ENCODE measurements around the gene TEDDM1.

The TEDDM1 gene

DNA sequence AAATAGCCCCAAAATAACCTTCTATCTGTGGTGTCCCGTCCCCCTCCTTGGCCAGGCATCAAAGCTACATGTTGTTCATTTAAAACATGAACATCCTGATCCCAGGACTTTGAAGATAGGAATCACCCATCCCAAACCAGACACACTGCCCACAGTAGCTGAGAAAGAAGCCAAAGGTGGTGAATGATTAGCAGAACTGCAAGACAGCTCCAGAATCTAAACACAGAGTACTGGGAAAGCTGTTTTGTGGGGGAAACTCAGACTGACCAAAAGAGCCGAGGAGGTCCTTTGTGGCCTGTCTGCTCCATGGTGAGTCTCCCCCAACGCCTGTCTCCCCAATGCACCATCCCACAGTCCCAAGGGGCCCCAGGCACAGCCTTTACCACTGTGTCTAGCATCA is 7.3 kb upstream of the TEDDM1 start:
- no peak for DNase-seq (ENCODE audit: low read depth in 2 of 2)

GRCh38 chr1:182406012-182406411 is 5.5 kb upstream of the TEDDM1 start:
- DNase-seq (ENCODE audit: low read depth in 2 of 2), result no peak

DNA sequence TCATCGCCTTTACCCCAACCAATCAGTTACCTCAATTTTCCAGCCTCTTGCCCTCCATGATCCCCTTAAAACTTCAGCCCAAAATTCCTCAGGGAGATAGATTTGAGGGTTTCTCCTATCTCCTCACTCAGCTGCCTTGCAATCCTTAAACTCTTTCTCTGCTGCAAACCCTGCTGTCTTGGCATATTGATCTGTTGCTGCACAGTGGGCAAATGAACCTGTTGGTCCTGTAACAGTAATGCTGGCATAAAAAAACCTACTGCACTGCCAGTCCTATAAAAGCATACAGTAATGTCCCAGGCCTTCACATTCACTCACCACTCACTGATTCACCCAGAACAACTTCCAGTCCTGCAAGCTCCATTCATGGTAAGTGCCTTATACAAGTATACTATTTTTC is 5.1 kb upstream of the TEDDM1 start:
- no peak for DNase-seq (ENCODE audit: low read depth in 2 of 2)

DNA sequence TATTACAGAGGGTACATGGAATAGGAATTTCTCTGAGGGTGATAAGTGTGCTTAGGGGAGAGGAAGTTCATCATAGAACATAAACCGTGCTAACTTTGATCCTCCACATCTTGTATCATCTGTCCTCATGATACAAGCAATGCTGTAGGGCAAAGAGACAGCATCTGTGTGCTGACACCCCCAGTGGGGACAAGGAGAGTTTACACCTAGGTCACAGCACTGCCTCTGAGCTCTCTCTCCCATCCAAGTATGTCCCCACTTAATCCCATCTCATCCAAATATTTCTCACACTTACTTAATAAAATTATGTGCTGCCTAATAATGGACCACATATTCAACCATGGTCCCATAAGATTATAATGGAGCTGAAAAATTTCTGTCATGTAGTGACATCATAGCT is 4.3 kb upstream of the TEDDM1 start:
- DNase-seq (ENCODE audit: low read depth in 2 of 2), result no peak

GRCh38 chr1:182397653-182398393 is 2.6 kb downstream of the TEDDM1 start:
- DNase-seq (ENCODE audit: low read depth in 2 of 2), result no peak

DNA sequence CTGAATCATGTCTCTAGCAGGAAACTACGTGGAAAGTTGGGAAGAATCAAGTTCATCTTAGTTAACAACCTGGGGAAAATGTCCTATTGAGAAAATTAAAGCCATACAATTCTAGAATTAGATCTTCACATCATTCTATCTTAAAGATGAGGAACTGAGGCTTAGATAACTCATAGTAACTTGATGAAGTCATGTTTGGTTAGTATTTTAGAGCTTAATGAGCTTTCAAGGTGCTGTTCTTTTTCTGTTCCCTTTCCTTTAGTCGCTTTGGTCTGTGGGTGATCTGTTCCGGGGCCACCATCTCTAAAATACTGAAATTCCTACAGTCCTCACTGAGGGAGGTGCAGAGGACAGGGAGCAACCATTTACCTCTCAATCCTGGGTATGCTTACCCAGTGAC is 4.6 kb downstream of the TEDDM1 start:
- no peak for DNase-seq (ENCODE audit: low read depth in 2 of 2)

DNA sequence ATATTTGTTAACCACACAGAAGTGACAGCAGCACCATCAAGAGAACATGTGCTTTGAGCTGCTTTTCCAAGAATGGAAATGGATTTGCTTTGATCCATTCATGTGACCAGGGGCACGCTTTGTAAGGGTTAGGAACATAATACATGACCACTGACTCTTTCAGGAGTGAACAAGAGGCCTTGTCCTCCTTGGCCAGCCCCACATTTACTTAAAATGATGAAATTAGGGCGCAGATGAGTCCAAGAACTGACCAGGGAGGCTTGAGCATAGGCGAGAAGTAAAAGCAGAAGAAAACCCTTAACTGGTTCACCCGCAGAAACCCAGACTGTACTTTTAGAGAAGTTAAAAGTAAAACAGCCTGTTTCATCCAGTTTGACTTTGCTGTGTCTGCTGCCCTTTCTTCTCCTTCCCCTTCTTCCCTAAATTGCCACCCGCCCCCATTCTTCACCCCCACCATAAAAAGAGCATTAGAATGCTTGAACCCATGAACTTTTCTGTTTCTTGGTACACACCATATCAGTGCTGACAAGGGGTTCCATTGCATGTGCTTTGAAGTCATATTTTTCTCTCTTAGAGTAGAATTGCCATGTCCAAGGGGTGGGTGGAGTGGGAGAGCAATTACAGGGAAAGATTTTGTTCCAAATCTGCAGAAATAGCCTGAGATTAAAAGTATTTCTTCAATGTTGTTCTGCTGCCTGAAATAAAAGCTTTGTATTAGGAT is 6.3 kb downstream of the TEDDM1 start:
- no peak for DNase-seq (ENCODE audit: low read depth in 2 of 2)

DNA sequence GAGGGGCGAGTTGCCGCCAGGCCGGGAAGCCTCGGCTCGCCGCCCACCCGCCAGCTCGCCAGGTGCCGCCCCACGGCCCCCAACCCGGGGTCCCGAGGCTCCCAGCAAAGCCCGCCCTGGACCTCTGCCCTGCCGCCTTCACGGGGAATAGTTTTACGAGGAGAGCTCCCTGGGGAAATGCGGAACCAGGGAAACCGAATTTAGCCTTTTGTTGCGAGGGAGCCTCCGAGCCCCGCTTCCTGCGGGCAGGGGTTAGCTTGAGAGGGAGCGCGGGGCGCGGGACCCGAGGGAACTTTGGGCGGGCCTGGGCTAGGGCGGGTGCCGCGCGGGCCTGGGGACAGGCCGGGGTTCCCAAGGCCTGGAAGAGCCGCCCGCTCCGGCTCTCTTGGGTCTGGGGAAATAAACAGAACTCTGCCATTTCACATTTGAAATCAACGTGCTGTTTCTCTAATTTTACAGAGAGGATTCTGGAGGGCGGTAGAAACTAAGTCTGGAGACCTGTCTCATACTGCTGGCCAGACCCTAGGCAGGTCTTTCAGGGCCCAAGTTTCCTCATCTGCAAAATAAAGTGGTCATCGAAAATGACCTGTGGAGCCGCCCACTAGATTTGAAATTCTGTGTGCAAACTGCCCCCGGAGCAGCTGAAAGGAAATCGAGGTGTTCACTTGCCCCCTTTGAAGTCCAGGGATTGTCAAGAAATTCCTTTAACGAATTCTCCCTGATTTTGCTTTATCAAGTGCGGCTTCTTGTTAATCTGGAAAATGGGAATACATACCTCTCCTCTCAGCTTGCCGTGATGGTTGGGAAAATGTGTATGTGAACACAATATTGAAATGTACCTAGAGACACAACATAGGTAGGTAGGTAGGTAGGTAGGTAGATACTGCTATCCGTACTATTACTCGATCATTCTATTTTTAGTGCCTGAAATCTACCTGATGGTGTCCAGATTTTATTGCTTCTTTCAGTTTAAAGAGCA is 8.1 kb downstream of the TEDDM1 start:
- DNase-seq (ENCODE audit: low read depth in 2 of 2), result peak in 1 of 2 experiments; percentile 15

GRCh38 chr1:182391362-182392049 is 9.0 kb downstream of the TEDDM1 start, which contains the start of gene GLUL:
Gene GLUL (minus strand): TSS chr1:182391790. CDS start chr1:182388737, 3,053 bp downstream.
- DNase-seq (ENCODE audit: low read depth in 2 of 2), result peak; percentile 32 to 62

DNA sequence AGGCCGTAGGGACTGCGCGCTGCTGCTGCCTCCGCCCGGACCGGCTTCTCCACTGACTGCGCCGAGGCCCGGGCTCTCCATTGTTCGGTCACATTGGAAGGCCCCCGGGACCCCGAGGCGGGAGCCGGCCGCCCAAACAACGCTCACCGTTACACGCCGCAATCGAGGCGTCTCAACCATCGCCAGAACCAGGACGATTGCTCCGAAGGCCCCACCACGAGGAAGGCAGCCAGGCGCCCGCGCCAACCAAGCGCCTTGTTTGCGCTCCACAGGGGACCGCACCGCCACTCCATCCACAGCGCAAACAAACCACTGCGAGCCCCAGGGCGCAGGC is 9.5 kb downstream of the TEDDM1 start:
- DNase-seq (ENCODE audit: low read depth in 2 of 2), result no peak

- no peak for DNase-seq (ENCODE audit: low read depth in 2 of 2)
Observed at GRCh38 chr1:182389619-182390047, 10.8 kb downstream of the TEDDM1 start.

DNA sequence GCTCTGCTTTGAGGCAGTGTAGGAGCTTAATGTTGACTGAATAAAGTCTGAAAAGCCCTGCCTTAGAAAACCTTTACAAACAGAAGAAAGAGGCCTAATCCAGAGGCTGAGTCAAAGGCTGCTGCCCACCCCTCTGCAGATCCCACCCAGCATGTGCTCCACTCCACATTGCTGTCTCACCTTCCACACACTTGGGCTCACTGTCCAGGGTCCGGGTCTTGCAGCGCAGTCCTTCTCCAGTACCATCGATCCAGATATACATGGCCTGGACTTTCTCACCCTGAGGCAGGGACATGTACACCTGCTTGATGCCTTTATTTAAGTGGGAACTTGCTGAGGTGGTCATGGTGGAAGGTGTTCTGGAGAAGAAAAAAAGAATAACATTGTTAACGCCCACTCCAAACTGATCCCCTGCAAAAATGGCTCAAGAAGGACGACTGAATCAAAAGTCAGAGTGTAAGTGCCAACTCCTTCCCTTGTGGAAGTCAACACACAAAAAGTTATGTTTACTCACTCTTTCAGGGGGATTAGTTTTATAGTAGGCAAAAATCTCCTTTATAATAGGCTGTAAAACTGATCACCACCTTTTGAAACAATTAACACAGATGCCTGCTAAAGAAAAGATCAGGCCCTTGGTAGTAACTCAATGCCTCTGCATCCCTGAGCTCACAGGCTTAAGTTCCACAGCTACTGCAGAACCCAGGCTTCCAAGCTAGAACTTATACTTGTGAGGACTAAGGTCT is 11.9 kb downstream of the TEDDM1 start:
- DNase-seq (ENCODE audit: low read depth in 2 of 2), result no peak

DNA sequence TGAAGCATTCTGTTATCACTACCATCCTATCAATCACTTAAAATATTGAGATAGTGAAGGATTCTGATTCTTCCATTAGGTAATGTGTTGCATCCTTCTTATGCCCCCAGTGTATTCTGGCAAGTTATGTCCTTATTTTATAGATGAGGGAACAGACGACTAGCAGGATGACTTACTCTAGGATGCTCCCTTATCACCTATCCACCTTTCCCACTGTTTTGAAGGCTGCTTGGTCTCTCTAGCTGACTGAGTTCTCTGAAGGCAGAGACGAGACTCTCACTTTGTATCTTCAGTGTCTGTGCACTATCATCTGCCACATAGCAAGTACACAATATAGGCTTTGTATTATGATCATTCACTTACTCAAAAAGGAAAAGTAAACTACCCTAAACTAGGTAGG is 12.9 kb downstream of the TEDDM1 start:
- no peak for DNase-seq (ENCODE audit: low read depth in 2 of 2)

GRCh38 chr1:182386980-182387379 is 13.5 kb downstream of the TEDDM1 start:
- DNase-seq (ENCODE audit: low read depth in 2 of 2), result no peak

DNA sequence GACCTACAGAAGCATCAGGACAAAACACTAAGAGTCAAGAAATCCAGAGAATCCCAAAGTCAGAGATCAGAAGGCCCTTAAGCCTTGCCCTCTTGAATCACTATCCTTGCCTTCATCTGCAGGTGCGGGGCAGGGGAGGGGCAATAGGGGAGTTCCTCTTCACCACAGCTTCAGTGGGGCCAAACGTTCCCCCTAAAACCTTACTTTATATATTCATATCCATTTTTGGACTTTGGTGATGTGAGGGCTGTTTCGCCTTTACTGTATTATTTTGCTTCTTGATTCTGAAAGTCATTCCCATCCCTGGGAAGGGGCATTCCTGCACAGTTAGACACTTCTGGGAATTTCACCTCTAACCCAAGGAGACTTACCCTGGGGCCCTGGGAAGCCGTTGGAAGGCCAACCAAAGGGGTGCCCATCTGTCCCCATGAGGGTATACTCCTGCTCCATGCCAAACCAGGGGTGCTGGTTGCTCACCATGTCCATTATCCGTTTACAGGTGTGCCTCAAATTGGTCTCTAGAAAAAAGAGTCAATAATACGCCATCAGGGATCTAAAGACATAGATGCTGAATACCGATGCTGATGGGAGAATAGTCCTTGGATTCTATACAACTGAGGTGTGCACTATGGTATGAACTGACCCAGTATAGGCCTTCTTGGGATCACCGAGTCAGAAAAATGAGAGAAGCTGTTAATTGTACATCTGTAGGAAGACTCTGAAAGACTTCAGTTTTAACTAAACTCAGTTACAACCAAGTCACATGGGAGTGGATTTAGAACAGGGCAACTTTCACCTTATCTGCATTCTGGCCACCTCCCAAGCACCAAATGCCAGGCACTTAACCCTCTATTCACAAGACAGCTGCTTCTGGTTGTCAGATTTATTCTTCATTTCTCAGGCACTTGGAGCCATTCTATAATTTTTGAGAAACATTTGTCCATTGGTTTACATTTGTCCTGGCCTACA is 14.3 kb downstream of the TEDDM1 start:
- no peak for DNase-seq (ENCODE audit: low read depth in 2 of 2)

GRCh38 chr1:182384387-182384960 is 16.0 kb downstream of the TEDDM1 start:
- DNase-seq (ENCODE audit: low read depth in 2 of 2), result no peak

DNA sequence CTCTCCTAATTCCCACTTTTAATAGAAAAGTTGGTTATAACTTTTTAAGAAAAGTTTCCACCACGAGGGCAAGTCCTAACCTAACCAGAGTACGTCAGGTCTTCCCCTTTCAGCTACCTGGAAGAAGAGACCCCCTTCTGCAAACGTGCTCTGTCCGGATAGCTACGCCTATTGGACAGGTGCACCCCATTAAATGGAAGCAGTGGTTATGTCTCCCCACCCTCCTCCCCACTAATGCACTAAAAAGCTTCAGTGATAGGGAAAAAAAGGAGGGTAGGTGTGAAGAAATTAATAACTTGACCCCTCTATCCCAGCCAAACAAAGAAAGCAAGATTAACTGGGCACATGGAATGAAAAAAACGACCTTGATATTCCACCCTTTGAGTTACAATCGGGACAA is 16.5 kb downstream of the TEDDM1 start:
- no peak for DNase-seq (ENCODE audit: low read depth in 2 of 2)

DNA sequence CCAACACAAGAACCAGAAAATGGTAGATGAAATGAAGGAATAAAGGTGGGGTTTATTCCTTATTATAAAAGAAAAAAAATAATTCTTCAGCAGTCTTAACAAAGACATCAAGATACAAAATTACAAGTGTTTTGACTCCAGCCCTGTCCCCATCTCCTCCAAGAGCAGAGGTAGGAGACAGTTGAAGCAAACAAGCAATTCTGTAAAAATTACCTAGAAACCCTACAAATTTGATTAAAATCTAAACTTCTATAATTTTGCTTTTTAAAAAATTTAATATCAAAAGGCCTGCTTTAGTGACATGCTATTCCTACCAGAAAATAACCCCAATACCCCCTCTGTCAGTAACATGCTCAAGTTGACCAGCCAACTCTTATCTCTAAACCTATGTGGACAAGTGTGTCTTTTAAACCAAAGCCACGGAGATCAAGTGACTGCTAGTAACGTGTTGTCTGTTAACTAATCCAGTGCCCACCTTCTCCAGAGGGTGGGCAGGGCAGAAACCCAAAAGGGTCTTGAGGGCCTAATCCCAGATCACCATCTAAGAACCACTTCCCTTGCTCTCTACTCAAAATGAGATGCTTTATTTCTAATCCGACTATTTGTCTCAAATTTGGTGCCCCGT is 17.3 kb downstream of the TEDDM1 start:
- DNase-seq (ENCODE audit: low read depth in 2 of 2), result no peak

All from stimulated activated CD4-positive, alpha-beta T cell treated with anti-CD3 and anti-CD28 coated beads, Interleukin-12 subunit alpha, Interleukin-12 subunit beta, amount 100 ng/mL, for 24 hours (primary cell).